HUES48 (cell line): ENCODE data around the gene OPHN1.

ENCODE experiments used
- H3K27ac ChIP-seq: one replicate; pipeline ENCODE4 v1.7.0; 2013; ENCODE audit warnings: low read depth, low read length, inconsistent platforms
- H3K27me3 ChIP-seq: 2 replicates; pipeline ENCODE4 v1.6.1; 2013; ENCODE audit warnings: mild to moderate bottlenecking, low read length; ENCODE audit not compliant: control insufficient read depth, insufficient read depth
- H3K36me3 ChIP-seq: 2 replicates; pipeline ENCODE4 v1.6.1; 2013; ENCODE audit warnings: low read length; ENCODE audit not compliant: control insufficient read depth, insufficient read depth
- H3K4me1 ChIP-seq: 2 replicates; pipeline ENCODE4 v1.6.1; 2013; ENCODE audit warnings: mild to moderate bottlenecking, low read length; ENCODE audit not compliant: control insufficient read depth, insufficient read depth
- H3K4me3 ChIP-seq: 2 replicates; pipeline ENCODE4 v1.5.1; 2013; ENCODE audit warnings: mild to moderate bottlenecking, low read depth, low read length
- H3K9ac ChIP-seq: 2 replicates; pipeline ENCODE4 v1.6.1; 2013; ENCODE audit warnings: mild to moderate bottlenecking, low read depth, low read length, moderate library complexity
- H3K9me3 ChIP-seq: 2 replicates; pipeline ENCODE4 v1.6.1; 2013; ENCODE audit warnings: low read length; ENCODE audit not compliant: control insufficient read depth, insufficient read depth

The OPHN1 gene

GRCh38 chrX:68433155-68433980 is at the start of gene OPHN1:
OPHN1 (minus strand) TSS chrX:68433495; CDS start chrX:68433020, 475 bp downstream.
- peak within 1 kb of the TSS; percentile 48 for H3K9ac ChIP-seq
- H3K27ac ChIP-seq = peak within 1 kb of the TSS; percentile 83
- peak within 1 kb of the TSS; percentile 57 for H3K4me3 ChIP-seq

GRCh38 chrX:68480969-68481368 is 47.7 kb upstream of the OPHN1 start:
- no peak overlapping the region for H3K4me3 ChIP-seq
- H3K27me3 ChIP-seq = no peaks in the 10 kb centered on the region

More at GRCh38 chrX:68433155-68433980, at the start of gene OPHN1:
- peaks cover 14% of the 10 kb centered on the region for H3K9me3 ChIP-seq
- no peaks in the 10 kb centered on the region; the same call in 1 of the 2 replicates for H3K4me1 ChIP-seq
- H3K27me3 ChIP-seq = no peaks in the 10 kb centered on the region
- 0 out of 2 replicates have a peak, but pooled peaks cover 6% of the 10 kb centered on the region for H3K36me3 ChIP-seq

GRCh38 chrX:68464796-68465195 is 31.5 kb upstream of the OPHN1 start:
- Histone ChIP-seq H3K4me3 (no peak overlapping the region), H3K27me3 (no peaks in the 10 kb centered on the region), H3K4me1 (no peaks in the 10 kb centered on the region), H3K9ac (no peak overlapping the region), H3K36me3 (no peaks in the 10 kb centered on the region), H3K27ac (no peak overlapping the region), H3K9me3 (peaks cover 25% of the 10 kb centered on the region)

More at GRCh38 chrX:68480969-68481368, 47.7 kb upstream of the OPHN1 start:
- Histone ChIP-seq H3K9me3 (peaks cover 25% of the 10 kb centered on the region), H3K9ac (no peak overlapping the region), H3K36me3 (no peaks in the 10 kb centered on the region), H3K4me1 (no peaks in the 10 kb centered on the region), H3K27ac (no peak overlapping the region)

GRCh38 chrX:68463880-68464279 is 30.6 kb upstream of the OPHN1 start:
- H3K27ac ChIP-seq = no peak overlapping the region

GRCh38 chrX:68462653-68463052 is 29.4 kb upstream of the OPHN1 start:
- Histone ChIP-seq H3K4me1 (no peaks in the 10 kb centered on the region), H3K4me3 (no peak overlapping the region), H3K9ac (no peak overlapping the region), H3K9me3 (peaks cover 20% of the 10 kb centered on the region), H3K36me3 (no peaks in the 10 kb centered on the region), H3K27me3 (no peaks in the 10 kb centered on the region), H3K27ac (no peak overlapping the region)

More at GRCh38 chrX:68463880-68464279, 30.6 kb upstream of the OPHN1 start:
- H3K4me3 ChIP-seq = no peak overlapping the region
- H3K4me1 ChIP-seq = no peaks in the 10 kb centered on the region
- H3K9me3 ChIP-seq = peaks cover 25% of the 10 kb centered on the region
- H3K9ac ChIP-seq = no peak overlapping the region
- no peaks in the 10 kb centered on the region for H3K36me3 ChIP-seq
- no peaks in the 10 kb centered on the region for H3K27me3 ChIP-seq

- Histone ChIP-seq H3K4me1 (no peaks in the 10 kb centered on the region), H3K9ac (no peak overlapping the region), H3K27me3 (no peaks in the 10 kb centered on the region), H3K36me3 (no peaks in the 10 kb centered on the region), H3K9me3 (peaks cover 17% of the 10 kb centered on the region), H3K4me3 (no peak overlapping the region), H3K27ac (no peak overlapping the region)
These were observed 28.9 kb upstream of the OPHN1 start for GRCh38 chrX:68462197-68462596.

- Histone ChIP-seq H3K27ac (peak overlapping the region; percentile 28), H3K4me1 (no peaks in the 10 kb centered on the region), H3K9ac (no peak overlapping the region), H3K9me3 (peaks cover 12% of the 10 kb centered on the region), H3K36me3 (no peaks in the 10 kb centered on the region), H3K27me3 (no peaks in the 10 kb centered on the region), H3K4me3 (no peak overlapping the region)
These were observed 28.3 kb upstream of the OPHN1 start for GRCh38 chrX:68461576-68461975.

- no peaks in the 10 kb centered on the region for H3K4me1 ChIP-seq
- H3K9me3 ChIP-seq = peaks cover 9% of the 10 kb centered on the region; the same call in 1 of the 2 replicates
- peak overlapping the region; percentile 28 for H3K27ac ChIP-seq
- no peak overlapping the region for H3K9ac ChIP-seq
- no peaks in the 10 kb centered on the region for H3K36me3 ChIP-seq
- no peak overlapping the region for H3K4me3 ChIP-seq
- H3K27me3 ChIP-seq = no peaks in the 10 kb centered on the region
These were observed 27.8 kb upstream of the OPHN1 start for GRCh38 chrX:68461093-68461492.

GRCh38 chrX:68455151-68455510 is 21.8 kb upstream of the OPHN1 start:
- Histone ChIP-seq H3K27me3 (no peaks in the 10 kb centered on the region), H3K9ac (no peak overlapping the region), H3K9me3 (peaks cover 6% of the 10 kb centered on the region), H3K27ac (no peak overlapping the region), H3K36me3 (no peaks in the 10 kb centered on the region), H3K4me1 (no peaks in the 10 kb centered on the region), H3K4me3 (no peak overlapping the region)

GRCh38 chrX:68454476-68455150 is 21.3 kb upstream of the OPHN1 start:
- no peaks in the 10 kb centered on the region for H3K36me3 ChIP-seq
- no peak overlapping the region for H3K4me3 ChIP-seq
- no peak overlapping the region for H3K27ac ChIP-seq

GRCh38 chrX:68451720-68452119 is 18.4 kb upstream of the OPHN1 start:
- no peak overlapping the region for H3K9ac ChIP-seq
- peaks cover 11% of the 10 kb centered on the region for H3K9me3 ChIP-seq
- H3K27ac ChIP-seq = no peak overlapping the region
- no peaks in the 10 kb centered on the region for H3K27me3 ChIP-seq
- no peaks in the 10 kb centered on the region for H3K36me3 ChIP-seq
- no peaks in the 10 kb centered on the region for H3K4me1 ChIP-seq
- no peak overlapping the region for H3K4me3 ChIP-seq

More at GRCh38 chrX:68454476-68455150, 21.3 kb upstream of the OPHN1 start:
- Histone ChIP-seq H3K27me3 (no peaks in the 10 kb centered on the region), H3K9ac (no peak overlapping the region), H3K4me1 (no peaks in the 10 kb centered on the region), H3K9me3 (peaks cover 6% of the 10 kb centered on the region)
